CD14-positive monocyte (primary cell): ENCODE measurements around the gene ATF6B. TPM values are rescaled to one million over a fixed set of nuclear protein-coding genes. Genes with fewer than 3 reads are reported as not detected.

ENCODE experiments used
- DNase-seq, 3 donors: peaks; one replicate each; pipeline ENCODE4 v3.0.0-alpha.2; 2011 to 2022
- H2AFZ ChIP-seq: 2 replicates; pipeline ENCODE4 v1.6.0; 2012; ENCODE audit warnings: mild to moderate bottlenecking, low read depth, low read length, inconsistent platforms; ENCODE audit not compliant: insufficient read depth, poor library complexity, severe bottlenecking
- H3K27ac ChIP-seq, 2 donors: 1 replicate in 1 of 2; 2 replicates in 1 of 2; pipeline ENCODE4 v1.5.1; 2012 to 2013; ENCODE audit warnings: low read length in 2 of 2, control low read depth in 1 of 2, inconsistent platforms in 1 of 2, low read depth in 1 of 2, mild to moderate bottlenecking in 1 of 2
- H3K27me3 ChIP-seq, 2 donors: one replicate each; pipeline versions ENCODE4 v1.6.0 to v1.6.1; 2011 to 2013; ENCODE audit warnings: low read length in 2 of 2; ENCODE audit not compliant: control insufficient read depth in 2 of 2, insufficient read depth in 2 of 2
- H3K36me3 ChIP-seq, 2 donors: replicated peaks in 1 of 2; 1 replicate in 1 of 2; 2 replicates in 1 of 2; pipeline versions ENCODE4 v1.5.1 to v1.6.1; 2012 to 2013; ENCODE audit warnings: low read length in 2 of 2, control low read depth in 1 of 2, inconsistent platforms in 1 of 2, mild to moderate bottlenecking in 1 of 2; ENCODE audit not compliant: insufficient read depth in 2 of 2, control insufficient read depth in 1 of 2
- H3K4me1 ChIP-seq, 2 donors: 1 replicate in 1 of 2; 2 replicates in 1 of 2; pipeline versions ENCODE4 v1.5.1 to v1.6.1; 2012 to 2013; ENCODE audit warnings: low read length in 2 of 2, control low read depth in 1 of 2, inconsistent platforms in 1 of 2, mild to moderate bottlenecking in 1 of 2, moderate library complexity in 1 of 2; ENCODE audit not compliant: insufficient read depth in 2 of 2, control insufficient read depth in 1 of 2
- H3K4me2 ChIP-seq: replicated peaks from 2 replicates; pipeline ENCODE3; 2012; ENCODE audit warnings: low read length, moderate library complexity, mild to moderate bottlenecking; ENCODE audit not compliant: poor library complexity, severe bottlenecking; ENCODE audit errors: extremely low read depth
- H3K4me3 ChIP-seq, 3 experiments: fragments of 200-600 bp in 1 of 3; sonication (generic) in 1 of 3; replicated peaks in 1 of 3; 1 replicate in 2 of 3; 2 replicates in 1 of 3; pipeline ENCODE4 v1.5.1; 2011 to 2013; ENCODE audit warnings: low read length in 3 of 3, mild to moderate bottlenecking in 3 of 3, control low read depth in 2 of 3, low read depth in 2 of 3, inconsistent platforms in 1 of 3, moderate library complexity in 1 of 3
- H3K79me2 ChIP-seq: 2 replicates; pipeline ENCODE4 v1.6.0; 2012; ENCODE audit warnings: mild to moderate bottlenecking, control low read depth, inconsistent platforms, low read length, moderate library complexity; ENCODE audit not compliant: insufficient read depth
- H3K9ac ChIP-seq: 2 replicates; pipeline ENCODE4 v1.6.0; 2017; ENCODE audit warnings: low read length, mild to moderate bottlenecking; ENCODE audit not compliant: insufficient read depth, poor library complexity, severe bottlenecking
- H3K9me3 ChIP-seq, 2 donors: replicated peaks in 1 of 2; 1 replicate in 1 of 2; 2 replicates in 1 of 2; pipeline versions ENCODE4 v1.5.1 to v1.6.1; 2012 to 2013; ENCODE audit warnings: low read length in 2 of 2, control low read depth in 1 of 2; ENCODE audit not compliant: control insufficient read depth in 1 of 2, insufficient read depth in 1 of 2
- H4K20me1 ChIP-seq: 2 replicates; pipeline ENCODE4 v1.6.0; 2012; ENCODE audit warnings: mild to moderate bottlenecking, low read length, control low read depth, moderate library complexity; ENCODE audit not compliant: insufficient read depth
- H3K27ac Mint-ChIP-seq, 7 donors: one replicate each; pipeline ENCODE4 v1.8.0; 2020; ENCODE audit warnings: mild to moderate bottlenecking in 7 of 7, mixed read lengths in 7 of 7, moderate library complexity in 6 of 7, inconsistent platforms in 2 of 7
- H3K27me3 Mint-ChIP-seq, 3 donors: one replicate each; pipeline ENCODE4 v1.8.0; 2021 to 2022; ENCODE audit warnings: low read depth in 3 of 3, mild to moderate bottlenecking in 3 of 3, mixed read lengths in 3 of 3, moderate library complexity in 3 of 3, inconsistent platforms in 1 of 3
- H3K36me3 Mint-ChIP-seq, 2 donors: one replicate each; pipeline ENCODE4 v1.8.0; 2020; ENCODE audit warnings: mixed read lengths in 2 of 2, inconsistent platforms in 1 of 2, mild to moderate bottlenecking in 1 of 2
- H3K4me1 Mint-ChIP-seq: one replicate; pipeline ENCODE4 v1.8.0; 2020; ENCODE audit warnings: mild to moderate bottlenecking, mixed read lengths
- H3K4me3 Mint-ChIP-seq, 2 donors: one replicate each; pipeline ENCODE4 v1.8.0; 2020; ENCODE audit warnings: mild to moderate bottlenecking in 2 of 2, mixed read lengths in 2 of 2, moderate library complexity in 1 of 2
- H3K9me3 Mint-ChIP-seq, 7 donors: one replicate each; pipeline ENCODE4 v1.8.0; 2020 to 2022; ENCODE audit warnings: mixed read lengths in 7 of 7, mild to moderate bottlenecking in 6 of 7, moderate library complexity in 6 of 7, inconsistent platforms in 2 of 7
- WGBS: methylation state at CpG from one replicate; pipeline ENCODE4 v1.1.5; 2013; ENCODE audit warnings: missing lambda C conversion rate; ENCODE audit not compliant: insufficient coverage; 5-methylcytosine and 5-hydroxymethylcytosine counted together
- intact Hi-C, 2 donors: fragments of 100-400 bp; cut with micrococcal nuclease; formaldehyde crosslinking; loops; one replicate each; pipeline versions ENCODE4 v1.15.0 to v1.15.1; 2023
- polyA plus RNA-seq, 3 donors: library from polyadenylated mRNA; depleted of rRNA in 1 of 3; unstranded in 2 of 3; stranded (reverse) in 1 of 3; fragments of 300-500 nt in 2 of 3; fragments of >200 nt in 1 of 3; fragmentation: Illumina TruSeq in 2 of 3; gene quantifications; 1 replicate in 2 of 3; 2 replicates in 1 of 3; pipeline ENCODE4 v1.2.3, GENCODE V29; 2012 to 2021
- TF ChIP-seq, protein P1 (sequence below): fragments of 200-600 bp; IDR thresholded peaks from one replicate; pipeline ENCODE4 v1.8.0; 2022; ENCODE audit warnings: antibody characterized with exemption, mild to moderate bottlenecking

The ATF6B gene
- polyA plus RNA-seq, 3 donors = 15.7 to 147 (median 17.8) TPM

- intact Hi-C loops = loop anchor here in 1 of 2 donors (5.0 kb wide), 1 partner anchor 60 kb away; the partner anchor contains the start of genes GPSM3 and PBX2
- H3K27ac Mint-ChIP-seq = no peak overlapping the region
- H3K4me2 ChIP-seq = no peak overlapping the region
- peaks cover 0 to 2% (median 0%) of the 10 kb centered on the region in 7 donors for H3K9me3 Mint-ChIP-seq
- peaks cover 13 to 18% (median 16%) of the 10 kb centered on the region in 3 donors for H3K27me3 Mint-ChIP-seq
- no peaks in the 10 kb centered on the region for H4K20me1 ChIP-seq
- no peaks in the 10 kb centered on the region for H3K36me3 ChIP-seq
- no peak overlapping the region for H3K4me3 ChIP-seq
- H3K36me3 Mint-ChIP-seq = no peaks in the 10 kb centered on the region
- no peak overlapping the region for H3K4me3 Mint-ChIP-seq
- H3K4me1 ChIP-seq = peaks cover 26 to 29% of the 10 kb centered on the region in 2 donors
- no peak for DNase-seq
- H3K79me2 ChIP-seq = peaks cover 20% of the 10 kb centered on the region
- no peak overlapping the region for H3K9ac ChIP-seq
- H3K9me3 ChIP-seq = no peaks in the 10 kb centered on the region
- peaks cover 0 to 3% of the 10 kb centered on the region in 2 donors for H3K27me3 ChIP-seq
- TF ChIP-seq, protein P1, sequence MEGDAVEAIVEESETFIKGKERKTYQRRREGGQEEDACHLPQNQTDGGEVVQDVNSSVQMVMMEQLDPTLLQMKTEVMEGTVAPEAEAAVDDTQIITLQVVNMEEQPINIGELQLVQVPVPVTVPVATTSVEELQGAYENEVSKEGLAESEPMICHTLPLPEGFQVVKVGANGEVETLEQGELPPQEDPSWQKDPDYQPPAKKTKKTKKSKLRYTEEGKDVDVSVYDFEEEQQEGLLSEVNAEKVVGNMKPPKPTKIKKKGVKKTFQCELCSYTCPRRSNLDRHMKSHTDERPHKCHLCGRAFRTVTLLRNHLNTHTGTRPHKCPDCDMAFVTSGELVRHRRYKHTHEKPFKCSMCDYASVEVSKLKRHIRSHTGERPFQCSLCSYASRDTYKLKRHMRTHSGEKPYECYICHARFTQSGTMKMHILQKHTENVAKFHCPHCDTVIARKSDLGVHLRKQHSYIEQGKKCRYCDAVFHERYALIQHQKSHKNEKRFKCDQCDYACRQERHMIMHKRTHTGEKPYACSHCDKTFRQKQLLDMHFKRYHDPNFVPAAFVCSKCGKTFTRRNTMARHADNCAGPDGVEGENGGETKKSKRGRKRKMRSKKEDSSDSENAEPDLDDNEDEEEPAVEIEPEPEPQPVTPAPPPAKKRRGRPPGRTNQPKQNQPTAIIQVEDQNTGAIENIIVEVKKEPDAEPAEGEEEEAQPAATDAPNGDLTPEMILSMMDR = no peak
- no peak overlapping the region for H3K27ac ChIP-seq
- peaks cover 22% of the 10 kb centered on the region for H3K4me1 Mint-ChIP-seq
- peak overlapping the region; percentile 21 for H2AFZ ChIP-seq
These were observed 4.1 kb upstream of the ATF6B start for GRCh38 chr6:32132110-32132509.

DNA sequence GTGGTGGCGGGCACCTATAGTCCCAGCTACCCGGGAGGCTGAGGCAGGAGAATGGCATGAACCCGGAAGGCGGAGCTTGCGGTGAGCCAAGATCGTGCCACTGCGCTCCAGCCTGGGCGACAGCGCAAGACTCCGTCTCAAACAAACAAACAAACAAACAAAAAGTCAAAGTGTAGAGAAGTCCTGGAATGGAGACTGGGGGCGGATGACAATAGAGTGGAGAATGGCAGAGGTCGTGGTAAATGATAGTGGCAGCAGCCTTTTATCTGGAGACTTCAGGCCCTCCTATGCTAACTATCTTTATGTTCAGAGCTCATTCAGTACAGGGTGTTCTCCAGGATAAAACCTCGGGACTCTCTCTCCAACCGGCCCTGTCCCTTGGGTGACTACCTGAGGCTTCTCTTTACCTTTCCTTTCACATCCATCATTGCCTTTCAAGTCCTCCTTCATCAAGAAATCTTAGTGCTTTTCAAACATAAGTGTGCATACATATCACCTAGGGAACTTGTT lies 3.4 kb upstream of the ATF6B start:
- Histone ChIP-seq H3K27ac (no peak overlapping the region), H3K27me3 (peaks cover 0 to 3% of the 10 kb centered on the region in 2 donors), H3K4me2 (no peak overlapping the region), H3K4me3 (no peak overlapping the region), H3K79me2 (peaks cover 26% of the 10 kb centered on the region), H3K9me3 (no peaks in the 10 kb centered on the region), H2AFZ (peak overlapping the region; percentile 21), H3K36me3 (peaks cover 3 to 6% of the 10 kb centered on the region in 2 donors), H4K20me1 (no peaks in the 10 kb centered on the region), H3K9ac (no peak overlapping the region), H3K4me1 (peaks cover 30 to 35% of the 10 kb centered on the region in 2 donors)
- DNase-seq = no peak
- 83% methylated on average over 2 of the region's 14 CpGs for WGBS
- H3K27ac Mint-ChIP-seq = no peak overlapping the region
- TF ChIP-seq, protein P1 = no peak
- H3K27me3 Mint-ChIP-seq = peaks cover 13 to 16% (median 14%) of the 10 kb centered on the region in 3 donors
- no peak overlapping the region for H3K4me3 Mint-ChIP-seq
- intact Hi-C loops = loop anchor here (2.0 to 5.0 kb wide), 2 partner anchors 61 to 63 kb away; partner anchors contain the start of genes GPSM3 (in 1 of the 2) and PBX2 (in 1 of the 2)
- H3K36me3 Mint-ChIP-seq = peaks cover 4 to 5% of the 10 kb centered on the region in 2 donors
- H3K4me1 Mint-ChIP-seq = peaks cover 28% of the 10 kb centered on the region
- H3K9me3 Mint-ChIP-seq = peaks cover 0 to 2% (median 0%) of the 10 kb centered on the region in 7 donors
